Natural killer cell (primary cell): Measurements from ENCODE around the gene CCL20. TPM values are rescaled to one million over a fixed set of nuclear protein-coding genes. Genes with fewer than 3 reads are reported as not detected.
A peak's percentile ranks its signal among the peaks of the same experiment; 100 is the strongest.

Source experiments
- ATAC-seq, 3 donors: fragments of 150-1000 bp in 2 of 3; fragments of 200-7000 bp in 1 of 3; cut with Tn5 transposase; 1 replicate in 1 of 3; 2 replicates in 2 of 3; pipeline ENCODE4 v1.10.0; 2021; ENCODE audit warnings: mild to moderate bottlenecking in 2 of 3, moderate library complexity in 2 of 3
- DNase-seq, 2 donors: peaks; one replicate each; pipeline versions ENCODE4 v3.0.0 to v3.0.0-alpha.2; 2013 to 2021; ENCODE audit warnings: mixed read lengths in 1 of 2
- H3K27ac ChIP-seq: one replicate; pipeline ENCODE4 v1.5.1; 2013; ENCODE audit warnings: mild to moderate bottlenecking, low read length
- H3K27me3 ChIP-seq: one replicate; pipeline ENCODE4 v1.6.1; 2013; ENCODE audit warnings: low read length; ENCODE audit not compliant: control insufficient read depth, insufficient read depth
- H3K36me3 ChIP-seq: one replicate; pipeline ENCODE4 v1.6.1; 2013; ENCODE audit warnings: low read length; ENCODE audit not compliant: control insufficient read depth, insufficient read depth
- H3K4me1 ChIP-seq: one replicate; pipeline ENCODE4 v1.6.1; 2013; ENCODE audit warnings: low read length; ENCODE audit not compliant: control insufficient read depth, insufficient read depth
- H3K4me3 ChIP-seq: one replicate; pipeline ENCODE4 v1.5.1; 2013; ENCODE audit warnings: low read length
- H3K9me3 ChIP-seq: one replicate; pipeline ENCODE4 v1.6.1; 2013; ENCODE audit warnings: low read length; ENCODE audit not compliant: control insufficient read depth, insufficient read depth
- H3K27ac Mint-ChIP-seq, 2 donors: one replicate each; pipeline ENCODE4 v1.8.0; 2022; ENCODE audit warnings: mild to moderate bottlenecking in 2 of 2, mixed read lengths in 2 of 2, moderate library complexity in 1 of 2
- H3K27me3 Mint-ChIP-seq, 2 donors: one replicate each; pipeline ENCODE4 v1.8.0; 2022; ENCODE audit warnings: low read depth in 2 of 2, mixed read lengths in 2 of 2
- H3K36me3 Mint-ChIP-seq: one replicate; pipeline ENCODE4 v1.8.0; 2022; ENCODE audit warnings: mixed read lengths
- H3K4me1 Mint-ChIP-seq, 2 donors: one replicate each; pipeline ENCODE4 v1.8.0; 2022; ENCODE audit warnings: mixed read lengths in 2 of 2
- H3K4me3 Mint-ChIP-seq: one replicate; pipeline ENCODE4 v1.8.0; 2022; ENCODE audit warnings: mild to moderate bottlenecking, moderate library complexity, mixed read lengths
- H3K9me3 Mint-ChIP-seq, 2 donors: one replicate each; pipeline ENCODE4 v1.8.0; 2022; ENCODE audit warnings: mixed read lengths in 2 of 2
- CTCF ChIP-seq: fragments of 200-600 bp; IDR thresholded peaks from one replicate; pipeline ENCODE4 v1.8.0; 2022; ENCODE audit warnings: antibody characterized with exemption
- WGBS: methylation state at CpG from one replicate; pipeline ENCODE4 v1.1.7; 2013; ENCODE audit warnings: missing lambda C conversion rate; ENCODE audit not compliant: insufficient coverage; 5-methylcytosine and 5-hydroxymethylcytosine counted together
- intact Hi-C: fragments of 100-400 bp; cut with micrococcal nuclease; formaldehyde crosslinking; loops from one replicate; pipeline ENCODE4 v1.14.2; 2022
- total RNA-seq, 4 donors: library from RNA; stranded (reverse); fragments of 120-200 nt in 1 of 4; gene quantifications; one replicate each; pipeline versions ENCODE4 v1.2.3 to v1.2.4, GENCODE V29; 2013 to 2022

Gene CCL20
- total RNA-seq, 3 donors from 2014 or later (not counting 1 experiment from before 2014, with no cell fraction given), result 2.0 TPM; not detected in 2

GRCh38 chr2:227817850-227818674, 4.4 kb downstream of the CCL20 start:
- intact Hi-C loops, result no loop called here
- ATAC-seq, result peak; percentile 18 to 49 (median 39)
- 53% methylated on average over 10 of the region's 10 CpGs for WGBS
- Histone ChIP-seq H3K36me3 (no peaks in the 10 kb centered on the region), H3K27ac (peak overlapping the region; percentile 46), H3K4me3 (no peak overlapping the region), H3K27me3 (no peaks in the 10 kb centered on the region), H3K4me1 (peaks cover 3% of the 10 kb centered on the region), H3K9me3 (no peaks in the 10 kb centered on the region)
- Mint-ChIP-seq H3K4me1 (peaks cover 0 to 4% of the 10 kb centered on the region in 2 donors), H3K36me3 (no peaks in the 10 kb centered on the region), H3K4me3 (no peak overlapping the region), H3K9me3 (peaks cover 0 to 4% of the 10 kb centered on the region in 2 donors), H3K27ac (no peak overlapping the region), H3K27me3 (peaks cover 0 to 9% of the 10 kb centered on the region in 2 donors)
- no peak for TF ChIP-seq CTCF
- DNase-seq, result peak in 1 of 2 donors; percentile 73

- WGBS, result 84% methylated on average over 8 of the region's 9 CpGs
These were observed 5.2 kb downstream of the CCL20 start for GRCh38 chr2:227818675-227819397.

GRCh38 chr2:227819398-227819697, 5.7 kb downstream of the CCL20 start:
- Histone ChIP-seq H3K36me3 (no peaks in the 10 kb centered on the region), H3K4me3 (no peak overlapping the region), H3K4me1 (peaks cover 3% of the 10 kb centered on the region), H3K9me3 (no peaks in the 10 kb centered on the region), H3K27ac (no peak overlapping the region), H3K27me3 (no peaks in the 10 kb centered on the region)
- H3K4me3 Mint-ChIP-seq, result no peak overlapping the region
- peaks cover 0 to 4% of the 10 kb centered on the region in 2 donors for H3K4me1 Mint-ChIP-seq
- no peaks in the 10 kb centered on the region for H3K36me3 Mint-ChIP-seq
- no peak for TF ChIP-seq CTCF
- peaks cover 0 to 4% of the 10 kb centered on the region in 2 donors for H3K9me3 Mint-ChIP-seq
- DNase-seq (no peak), ATAC-seq (no peak)
- intact Hi-C loops, result no loop called here
- WGBS, result 97% methylated on average over 3 of the region's 3 CpGs
- H3K27ac Mint-ChIP-seq, result no peak overlapping the region
- peaks cover 0 to 9% of the 10 kb centered on the region in 2 donors for H3K27me3 Mint-ChIP-seq

More at GRCh38 chr2:227818675-227819397, 5.2 kb downstream of the CCL20 start:
- peaks cover 0 to 9% of the 10 kb centered on the region in 2 donors for H3K27me3 Mint-ChIP-seq
- ATAC-seq, result peak in 2 of 3 donors; percentile 21 to 46
- H3K4me1 ChIP-seq, result peaks cover 3% of the 10 kb centered on the region
- H3K27ac ChIP-seq, result peak overlapping the region; percentile 18
- no peaks in the 10 kb centered on the region for H3K36me3 ChIP-seq
- H3K36me3 Mint-ChIP-seq, result no peaks in the 10 kb centered on the region
- no peaks in the 10 kb centered on the region for H3K9me3 ChIP-seq
- H3K4me3 ChIP-seq, result no peak overlapping the region
- H3K4me1 Mint-ChIP-seq, result peaks cover 0 to 4% of the 10 kb centered on the region in 2 donors
- H3K27me3 ChIP-seq, result no peaks in the 10 kb centered on the region
- intact Hi-C loops, result no loop called here
- TF ChIP-seq CTCF, result no peak
- H3K9me3 Mint-ChIP-seq, result peaks cover 0 to 4% of the 10 kb centered on the region in 2 donors
- peak in 1 of 2 donors; percentile 21 for DNase-seq
- no peak overlapping the region for H3K27ac Mint-ChIP-seq
- H3K4me3 Mint-ChIP-seq, result no peak overlapping the region
